ENCODE measurements around the gene MED16.
"Not testable (repeated sequence)": the region's sequence is repeated elsewhere in the genome, so short reads cannot be mapped to it uniquely, and the experiment has no call there.

The MED16 gene

GRCh38 chr19:911197-912033, 18.4 kb upstream of the MED16 start:
- no peak for DNase-seq

GRCh38 chr19:907183-907853, 14.3 kb upstream of the MED16 start:
- DNase-seq: no peak

GRCh38 chr19:906480-906879, 13.5 kb upstream of the MED16 start:
- DNase-seq: no peak

DNA sequence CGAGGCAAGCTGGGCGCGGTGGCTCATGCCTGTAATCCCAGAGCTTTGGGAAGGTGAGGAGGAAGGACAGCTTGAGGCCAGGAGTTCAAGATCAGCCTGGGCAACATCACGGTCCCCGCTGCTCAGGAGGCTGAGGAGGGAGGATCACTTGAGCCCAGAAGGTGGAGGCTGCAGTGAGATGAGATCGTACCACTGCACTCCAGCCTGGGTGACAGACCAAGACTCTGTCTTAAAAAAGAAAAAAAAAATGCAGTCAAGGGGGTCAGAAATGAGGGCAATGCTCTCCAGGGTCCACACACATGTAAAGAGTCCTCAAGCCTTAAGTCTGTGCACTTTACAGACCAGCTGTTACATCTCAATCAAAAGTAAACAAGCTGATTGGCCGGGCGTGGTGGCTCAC, 11.6 kb upstream of the MED16 start:
- DNase-seq: no peak

DNA sequence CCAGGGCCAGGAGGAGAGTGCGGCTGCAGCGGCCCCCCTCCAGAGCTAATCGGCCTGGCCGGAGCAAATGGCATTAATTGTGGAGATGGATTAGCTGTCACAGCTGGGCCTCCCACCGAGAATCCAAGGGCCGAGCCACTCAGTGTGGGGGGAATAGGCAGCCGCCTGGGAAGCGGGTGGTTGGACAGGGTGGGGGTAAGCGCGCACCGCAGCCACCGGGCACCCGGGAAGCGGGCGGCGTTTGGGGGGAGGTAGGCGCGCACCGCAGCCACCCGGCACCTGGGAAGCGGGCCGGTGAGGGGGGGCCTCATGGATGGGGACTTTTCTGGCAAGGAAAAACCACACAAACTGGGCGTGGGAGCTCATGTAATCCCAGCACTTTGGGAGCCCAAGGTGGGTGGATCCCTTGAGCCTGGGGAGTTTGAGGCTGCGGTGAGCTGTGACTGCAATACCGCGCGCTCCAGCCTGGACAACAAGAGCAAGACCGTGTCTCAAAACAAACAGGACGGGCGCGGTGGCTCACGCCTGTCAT, 10.3 kb upstream of the MED16 start:
- DNase-seq: peak; percentile 69

- no peak for DNase-seq
Observed at GRCh38 chr19:902446-903226, 9.6 kb upstream of the MED16 start.

- no peak for DNase-seq
Observed at GRCh38 chr19:902093-902370, 9.0 kb upstream of the MED16 start.

GRCh38 chr19:901216-902092, 8.5 kb upstream of the MED16 start:
- DNase-seq: no peak

DNA sequence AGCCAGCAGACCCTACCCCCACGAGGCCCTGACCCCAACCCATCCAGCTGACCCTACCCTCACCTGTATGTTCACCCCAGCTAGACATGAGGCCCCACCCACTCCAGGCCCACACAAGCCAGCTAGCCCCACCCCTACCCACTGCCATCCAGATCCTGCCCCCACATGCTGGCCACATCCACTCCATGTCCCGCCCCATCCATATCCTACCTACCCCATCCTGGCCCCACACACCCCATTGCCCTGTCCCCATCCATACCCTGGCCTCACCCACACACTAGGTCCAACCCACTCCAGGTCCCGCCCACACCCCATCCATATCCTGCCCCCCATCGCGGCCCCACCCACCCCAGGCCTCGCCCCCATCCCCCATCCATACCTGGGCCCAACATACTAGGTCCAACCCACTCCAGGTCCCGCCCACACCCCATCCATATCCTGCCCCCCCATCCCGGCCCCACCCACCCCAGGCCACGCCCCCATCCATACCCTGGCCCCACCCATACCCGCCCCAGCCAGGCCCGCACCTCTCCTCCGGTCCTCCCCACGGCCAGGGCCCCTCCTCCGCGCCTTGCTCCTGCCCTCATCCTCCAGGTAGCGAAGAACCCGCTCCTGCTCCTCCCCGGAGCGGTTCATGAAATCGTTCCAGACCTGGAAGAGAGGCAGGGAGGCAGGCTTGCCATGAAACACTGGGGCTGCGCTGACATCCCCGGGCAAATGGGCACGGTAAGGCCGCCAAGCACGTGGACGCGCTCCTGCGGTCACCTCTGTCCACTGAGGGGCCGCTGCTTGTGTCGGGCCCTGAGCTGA, 7.5 kb upstream of the MED16 start:
- no peak for DNase-seq

DNA sequence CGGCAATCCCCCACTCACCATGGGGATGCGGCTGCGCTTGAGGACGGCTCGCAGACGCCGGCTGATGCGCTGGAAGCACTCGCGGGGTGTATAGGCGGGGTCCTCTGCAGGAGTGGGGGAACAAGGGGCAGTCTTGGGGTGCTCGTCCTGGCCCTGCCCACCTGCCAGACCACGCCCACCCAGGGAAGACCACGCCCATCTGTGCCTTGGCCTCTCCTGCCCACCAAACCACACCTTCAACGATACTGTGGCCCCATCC, 7.0 kb upstream of the MED16 start:
- no peak for DNase-seq

GRCh38 chr19:899336-900042, 6.5 kb upstream of the MED16 start:
- no peak for DNase-seq

DNA sequence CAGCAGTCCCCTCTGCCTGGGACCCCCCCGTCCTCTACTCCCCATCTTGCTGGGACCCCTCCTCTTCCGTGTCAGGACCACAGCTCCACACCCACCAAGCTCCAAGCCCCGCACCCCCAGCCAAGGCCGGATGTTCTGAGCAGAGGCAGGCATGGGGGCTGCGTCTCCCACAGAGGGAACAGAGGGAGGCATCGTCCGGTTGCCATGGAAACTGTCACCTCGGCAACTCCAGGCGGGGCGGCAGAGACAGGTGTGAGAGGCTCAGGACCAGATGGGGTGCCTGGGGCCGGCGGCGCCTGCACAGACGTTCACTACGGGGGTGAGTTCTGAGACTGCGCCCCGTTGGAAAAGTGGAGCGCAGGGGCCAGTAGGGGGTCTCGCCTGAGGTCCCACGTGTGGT, 5.7 kb upstream of the MED16 start:
- peak; percentile 70 for DNase-seq

DNA sequence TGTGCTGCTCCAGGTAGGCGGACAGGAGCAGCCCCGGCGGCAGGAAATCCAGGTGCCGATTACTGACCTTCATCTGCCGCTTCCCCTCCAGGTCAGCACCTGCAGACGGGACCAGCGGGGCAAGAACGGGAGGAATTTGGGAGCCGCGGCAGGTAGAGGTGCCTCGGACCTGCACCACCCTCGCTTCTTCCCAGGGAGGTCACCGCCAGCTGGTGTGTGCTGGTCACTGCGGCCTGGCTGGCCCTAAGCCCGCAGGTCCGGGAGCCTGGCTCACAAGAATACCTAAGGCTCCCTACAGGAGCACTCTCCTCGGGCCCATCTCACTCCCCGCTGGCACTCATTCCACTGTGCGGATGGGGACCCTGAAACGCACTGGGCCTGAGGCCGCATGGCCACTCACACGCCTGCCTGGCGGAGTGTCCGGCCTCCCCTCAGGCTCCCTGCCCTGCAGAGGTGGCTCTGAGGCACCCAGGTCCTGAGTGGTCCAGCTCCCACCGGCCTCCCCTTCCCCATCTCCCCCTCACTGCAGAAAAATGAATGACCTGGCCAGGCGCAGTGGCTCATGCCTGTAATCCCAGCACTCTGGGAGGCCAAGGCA, 4.6 kb upstream of the MED16 start:
- DNase-seq: no peak

GRCh38 chr19:896999-897398, 4.0 kb upstream of the MED16 start:
- DNase-seq: no peak

DNA sequence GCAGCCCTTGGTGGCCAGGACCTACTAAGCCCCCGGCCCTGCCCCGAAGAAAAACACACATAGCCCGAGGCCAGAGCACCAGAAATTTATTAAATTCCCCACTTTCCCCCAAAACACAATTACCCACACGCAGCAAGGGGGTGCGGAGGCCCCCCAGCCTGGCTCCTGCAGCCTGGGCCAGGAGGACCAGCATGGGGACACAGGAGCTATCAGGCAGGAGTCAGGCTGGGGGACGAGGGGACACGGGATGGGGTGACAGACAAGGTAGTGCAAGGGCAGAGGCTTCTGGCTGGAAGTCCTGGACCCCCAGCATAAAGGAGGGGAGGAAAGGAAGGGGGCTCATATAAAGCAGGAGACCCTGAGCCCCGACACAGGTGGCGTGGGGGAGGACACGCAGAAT, 3.4 kb upstream of the MED16 start:
- no peak for DNase-seq

DNA sequence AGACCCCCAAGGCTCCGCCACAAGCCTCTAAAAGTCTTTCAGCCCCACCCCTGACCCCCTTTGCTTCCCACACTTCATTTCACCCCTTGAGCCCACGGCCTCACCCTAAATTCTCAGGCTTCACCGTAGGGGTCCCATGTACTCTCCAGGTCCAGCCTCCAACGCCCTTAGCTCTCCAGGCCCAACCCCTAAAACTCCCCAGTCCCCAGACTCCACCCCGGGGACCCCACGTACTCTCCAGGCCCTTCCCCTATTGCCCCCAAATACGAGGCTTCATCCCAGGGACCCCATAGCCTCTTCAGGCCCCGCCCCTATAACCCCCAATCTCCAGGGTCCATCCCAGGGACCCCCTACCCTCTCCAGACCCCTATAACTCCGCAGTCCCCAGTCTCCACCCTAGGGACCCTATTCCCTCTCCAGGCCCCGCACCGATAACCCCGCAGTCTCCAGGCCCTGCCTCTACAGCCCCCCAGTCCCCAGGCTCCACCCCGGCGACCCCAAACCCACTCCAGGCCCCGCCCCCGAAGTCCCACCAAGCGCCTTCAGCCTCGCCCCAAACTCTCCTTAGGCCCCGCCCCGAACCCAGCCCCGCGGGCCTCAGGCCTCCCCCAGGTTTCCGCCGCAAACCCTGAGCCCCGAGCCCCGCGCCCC, 619 bp downstream of the MED16 start:
- no peak for DNase-seq

- not testable (repeated sequence) for DNase-seq
Observed at GRCh38 chr19:891421-892200, 1.4 kb downstream of the MED16 start.

- no peak for DNase-seq
Observed at GRCh38 chr19:890831-891230, 2.2 kb downstream of the MED16 start.

DNA sequence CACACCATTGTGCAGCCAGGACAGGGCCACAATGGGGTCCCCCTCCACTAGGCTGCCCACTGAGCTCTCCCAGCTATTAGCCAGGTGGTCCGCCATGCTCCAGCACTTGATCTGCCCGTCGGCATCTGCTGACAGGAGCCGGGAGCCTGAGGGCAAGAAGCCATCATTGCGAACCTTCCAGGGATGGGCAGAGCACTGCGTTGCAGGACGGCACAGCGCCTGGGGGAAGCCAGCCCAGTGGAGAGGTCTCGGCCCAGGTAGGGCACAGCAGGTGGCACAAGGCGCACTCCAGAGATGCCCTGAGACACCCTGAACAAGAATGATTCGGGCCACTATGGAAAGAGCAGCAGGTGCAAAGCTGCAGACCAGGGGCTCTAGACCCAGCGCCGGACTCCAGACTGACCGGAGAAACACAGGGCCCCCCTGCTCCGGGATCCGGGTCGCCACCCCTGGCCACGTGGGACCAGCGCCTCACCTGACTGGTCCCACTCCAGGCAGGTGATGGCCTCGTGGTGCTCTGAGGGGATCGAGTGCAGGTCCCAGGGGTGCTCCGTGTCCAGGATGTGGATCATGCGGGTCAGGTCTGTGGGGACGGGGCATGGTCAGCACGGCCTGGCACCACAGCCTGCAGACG, 3.2 kb downstream of the MED16 start:
- DNase-seq: no peak

Data from retina (tissue), 1 donor.